Breast epithelium (tissue), 3 donors: ENCODE measurements around the gene SLC13A2.

Experiments
- CTCF ChIP-seq, 3 donors: fragments of 450-650 bp; IDR thresholded peaks; one replicate each; pipeline ENCODE4 v1.5.1; 2016 to 2017; ENCODE audit warnings: antibody characterized with exemption in 3 of 3, mild to moderate bottlenecking in 3 of 3, moderate library complexity in 3 of 3
- POLR2AphosphoS5 ChIP-seq, 3 donors: sonication (generic); formaldehyde crosslinking; IDR thresholded peaks; one replicate each; pipeline ENCODE4 v1.6.1; 2017; ENCODE audit warnings: antibody characterized with exemption in 3 of 3

- no peak for TF ChIP-seq CTCF (IDR thresholded peaks at IDR 0.05)
- no peak for TF ChIP-seq POLR2AphosphoS5 (IDR thresholded peaks at IDR 0.05)
These were observed 4.7 kb upstream of the SLC13A2 start for GRCh38 chr17:28468781-28469180.
